GM12875 (cell line): ENCODE data around the gene KCNH1.

Source experiments
- H3K4me3 ChIP-seq: one replicate; pipeline ENCODE4 v1.5.1; 2011; ENCODE audit warnings: low read depth, low read length, control low read depth
- TF ChIP-seq, protein P1 (sequence below): IDR thresholded peaks from 2 replicates; pipeline ENCODE4 v1.5.1; 2011; ENCODE audit warnings: low read depth, mild to moderate bottlenecking, control low read depth, inconsistent platforms, low read length, moderate library complexity, borderline replicate concordance; ENCODE audit not compliant: insufficient read depth

The KCNH1 gene

DNA sequence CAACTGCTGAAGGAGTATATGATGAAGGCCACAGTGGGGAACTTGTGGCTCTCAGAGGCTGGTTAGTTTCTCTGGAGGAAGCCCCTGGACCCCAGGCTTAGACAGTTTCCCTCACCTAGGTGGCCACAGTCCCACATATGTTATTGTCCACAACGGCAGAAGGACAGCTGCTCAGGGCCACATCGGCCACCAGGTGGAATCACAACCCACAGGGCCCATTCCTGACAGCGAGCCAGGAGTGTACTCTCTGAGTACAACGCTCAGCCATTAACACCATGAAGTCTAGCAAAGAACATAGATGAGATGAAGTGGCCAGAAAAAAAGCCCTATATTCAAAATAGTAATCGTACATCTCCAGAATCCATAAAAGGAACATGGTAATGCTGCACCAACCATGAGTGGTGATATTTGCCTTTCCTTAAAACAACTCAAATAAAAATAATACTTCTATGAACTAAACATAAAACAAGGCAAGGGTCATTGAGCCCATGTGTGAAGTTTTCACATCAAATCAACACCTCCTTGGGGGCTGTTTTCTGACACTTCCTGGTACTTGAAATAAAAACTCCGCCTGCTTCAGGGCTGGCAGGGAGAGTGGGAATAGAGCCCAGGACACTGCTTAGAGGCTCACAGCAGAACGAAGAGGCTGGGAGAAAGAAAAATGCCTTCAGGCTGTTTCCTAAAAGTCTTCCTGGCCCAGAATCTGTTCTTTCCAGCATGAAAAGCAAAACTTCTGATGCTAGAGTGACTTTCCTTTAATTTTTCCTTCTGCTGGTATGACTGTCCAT is 421.9 kb downstream of the KCNH1 start:
- no peak overlapping the region for H3K4me3 ChIP-seq
- TF ChIP-seq, protein P1, sequence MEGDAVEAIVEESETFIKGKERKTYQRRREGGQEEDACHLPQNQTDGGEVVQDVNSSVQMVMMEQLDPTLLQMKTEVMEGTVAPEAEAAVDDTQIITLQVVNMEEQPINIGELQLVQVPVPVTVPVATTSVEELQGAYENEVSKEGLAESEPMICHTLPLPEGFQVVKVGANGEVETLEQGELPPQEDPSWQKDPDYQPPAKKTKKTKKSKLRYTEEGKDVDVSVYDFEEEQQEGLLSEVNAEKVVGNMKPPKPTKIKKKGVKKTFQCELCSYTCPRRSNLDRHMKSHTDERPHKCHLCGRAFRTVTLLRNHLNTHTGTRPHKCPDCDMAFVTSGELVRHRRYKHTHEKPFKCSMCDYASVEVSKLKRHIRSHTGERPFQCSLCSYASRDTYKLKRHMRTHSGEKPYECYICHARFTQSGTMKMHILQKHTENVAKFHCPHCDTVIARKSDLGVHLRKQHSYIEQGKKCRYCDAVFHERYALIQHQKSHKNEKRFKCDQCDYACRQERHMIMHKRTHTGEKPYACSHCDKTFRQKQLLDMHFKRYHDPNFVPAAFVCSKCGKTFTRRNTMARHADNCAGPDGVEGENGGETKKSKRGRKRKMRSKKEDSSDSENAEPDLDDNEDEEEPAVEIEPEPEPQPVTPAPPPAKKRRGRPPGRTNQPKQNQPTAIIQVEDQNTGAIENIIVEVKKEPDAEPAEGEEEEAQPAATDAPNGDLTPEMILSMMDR: no peak

DNA sequence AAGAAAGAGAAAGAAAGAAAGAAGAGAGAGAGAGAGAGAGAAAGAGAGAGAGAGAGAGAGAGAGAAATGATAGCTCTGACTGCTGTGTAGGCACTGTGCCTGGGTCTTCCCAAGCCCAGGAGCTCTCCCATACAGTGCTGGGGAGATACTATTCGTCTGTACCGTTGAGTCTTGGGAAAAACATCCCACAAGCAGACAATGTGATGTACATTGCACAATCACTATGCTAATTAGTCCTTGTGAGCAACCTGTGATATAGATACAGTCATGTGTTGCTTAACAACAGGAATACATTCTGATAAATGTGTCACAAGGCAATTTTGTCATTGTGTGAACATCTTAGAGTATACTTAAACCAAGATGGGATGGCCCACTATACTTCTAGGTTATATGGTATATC is 424.2 kb downstream of the KCNH1 start:
- TF ChIP-seq, protein P1: no peak
- H3K4me3 ChIP-seq: no peak overlapping the region

DNA sequence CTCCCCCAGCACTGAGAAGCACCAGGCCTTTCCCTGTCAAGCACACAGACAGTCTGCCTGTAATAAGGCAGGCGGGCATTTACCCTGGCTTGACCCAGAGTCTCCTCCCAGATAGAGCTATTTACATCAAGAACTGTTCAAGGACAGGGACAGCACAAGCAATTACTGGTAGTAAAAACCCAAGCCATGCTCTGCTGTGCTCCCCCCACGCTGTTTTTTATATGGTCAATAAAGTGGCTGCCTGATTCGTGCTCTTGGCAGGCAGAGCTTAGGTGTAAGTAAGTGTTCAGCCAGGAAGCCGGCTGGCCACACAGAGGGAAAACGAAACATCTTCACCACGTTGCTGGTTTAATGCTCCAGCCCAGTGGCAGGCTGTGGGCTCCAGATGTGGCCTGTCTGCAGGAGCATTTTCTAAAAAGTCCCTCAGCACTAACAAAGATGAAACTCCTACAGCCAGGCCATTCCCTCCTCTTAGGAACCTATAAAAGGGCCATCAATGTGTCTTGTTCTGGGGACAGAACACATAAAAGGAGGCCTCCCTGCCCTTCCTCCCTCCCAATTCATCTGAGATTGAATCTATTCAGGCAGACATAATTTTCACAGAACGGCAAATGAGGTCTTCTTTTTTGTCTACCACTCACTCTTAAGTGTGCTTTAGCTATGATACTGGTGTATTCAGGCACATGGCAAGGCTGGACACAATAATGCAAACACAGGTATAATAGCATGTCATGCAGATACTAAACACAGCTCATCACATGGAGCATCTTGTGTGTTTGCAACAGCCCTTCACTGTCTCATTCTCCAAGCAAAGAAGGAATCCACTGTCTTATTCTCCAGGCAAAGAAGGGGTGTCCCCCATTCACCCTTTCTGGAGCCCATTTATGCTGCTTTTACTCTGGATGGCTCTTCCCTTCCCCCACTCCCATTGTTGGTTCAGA is 426.4 kb downstream of the KCNH1 start:
- no peak overlapping the region for H3K4me3 ChIP-seq
- TF ChIP-seq, protein P1: no peak

DNA sequence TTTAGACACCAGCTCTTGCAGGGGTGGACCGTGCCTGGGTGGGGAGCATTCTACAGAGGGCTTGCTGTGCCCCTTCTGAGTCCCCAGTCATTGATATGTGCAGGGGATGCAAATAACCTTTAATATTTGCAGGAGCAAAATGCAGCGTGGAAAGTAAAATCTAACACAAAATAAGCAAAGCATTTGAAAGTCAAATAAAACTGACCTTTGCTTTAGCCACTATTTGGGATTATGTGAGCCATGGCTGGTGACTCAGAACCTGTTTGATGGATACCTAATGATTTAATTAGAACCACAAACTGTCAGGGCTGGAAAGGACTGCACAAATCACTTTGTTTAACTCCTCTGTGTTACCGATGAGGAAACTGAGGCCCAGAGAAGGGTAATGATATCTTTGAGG is 427.7 kb downstream of the KCNH1 start:
- TF ChIP-seq, protein P1: no peak
- no peak overlapping the region for H3K4me3 ChIP-seq

DNA sequence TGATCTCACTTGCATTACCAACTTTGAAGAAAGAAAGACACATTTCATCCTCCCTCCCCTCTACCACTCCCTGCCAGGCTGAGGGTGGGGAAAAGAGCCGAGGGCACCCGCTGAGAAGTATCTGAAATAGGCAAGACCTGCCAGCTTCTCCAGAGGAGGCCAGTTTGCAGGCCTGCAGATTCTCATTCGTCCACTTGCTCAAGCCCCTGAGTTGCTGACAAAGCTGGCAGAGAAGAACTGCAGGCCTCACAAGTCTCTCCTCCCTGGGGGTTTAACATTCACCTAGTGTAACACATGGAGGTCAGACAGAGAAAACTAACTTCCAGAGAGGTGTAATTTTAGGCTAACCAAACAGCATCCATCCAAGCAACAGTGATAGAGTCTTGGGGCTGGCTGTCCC is 428.9 kb downstream of the KCNH1 start:
- H3K4me3 ChIP-seq: no peak overlapping the region
- TF ChIP-seq, protein P1: no peak

DNA sequence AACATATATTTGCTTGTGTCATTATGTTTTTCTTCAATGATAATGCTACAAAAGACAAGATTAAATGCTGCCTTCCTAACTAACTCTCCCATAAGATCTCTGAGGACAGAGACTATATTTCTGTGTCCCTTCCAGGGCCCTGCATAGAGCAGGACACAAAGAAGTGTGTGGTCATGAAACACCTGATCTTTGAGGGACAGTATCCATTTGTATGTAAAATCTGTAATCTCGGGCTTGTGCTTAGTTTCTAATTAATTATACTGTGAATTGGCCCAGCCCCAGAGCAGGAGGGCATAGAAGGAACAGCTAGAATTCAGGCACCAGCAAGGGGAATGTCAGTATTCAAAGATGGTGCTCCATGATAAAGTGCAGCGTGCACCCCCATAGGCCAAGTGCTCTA is 430.4 kb downstream of the KCNH1 start:
- TF ChIP-seq, protein P1: no peak
- H3K4me3 ChIP-seq: no peak overlapping the region
